ENCODE results near the gene TLL1. TPM values are rescaled to one million over a fixed set of nuclear protein-coding genes. Genes with fewer than 3 reads are reported as not detected.

TLL1 gene
- total and polyA plus RNA-seq, 4 donors: 0.04 to 0.25 (median 0.05) TPM; not detected in 1

DNA sequence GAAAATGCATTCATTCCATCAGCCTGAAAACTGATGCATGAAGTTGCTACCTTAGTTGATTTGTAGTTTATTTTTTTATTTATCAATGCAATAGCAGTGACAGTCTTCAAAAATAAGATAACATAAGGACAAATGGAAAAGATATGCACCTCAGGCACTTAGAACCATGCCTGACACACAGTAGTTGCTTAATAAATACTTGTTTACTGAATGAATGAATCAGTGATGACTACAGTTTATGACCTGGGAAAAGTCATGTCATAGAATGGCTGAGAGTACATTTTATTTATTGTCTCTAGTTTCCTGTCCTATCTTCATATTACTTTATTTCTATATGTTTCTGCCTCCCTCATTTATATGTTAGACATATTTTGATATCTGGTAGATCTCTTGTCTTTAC is 171.8 kb downstream of the TLL1 start (continued):
- TF ChIP-seq, protein P1, sequence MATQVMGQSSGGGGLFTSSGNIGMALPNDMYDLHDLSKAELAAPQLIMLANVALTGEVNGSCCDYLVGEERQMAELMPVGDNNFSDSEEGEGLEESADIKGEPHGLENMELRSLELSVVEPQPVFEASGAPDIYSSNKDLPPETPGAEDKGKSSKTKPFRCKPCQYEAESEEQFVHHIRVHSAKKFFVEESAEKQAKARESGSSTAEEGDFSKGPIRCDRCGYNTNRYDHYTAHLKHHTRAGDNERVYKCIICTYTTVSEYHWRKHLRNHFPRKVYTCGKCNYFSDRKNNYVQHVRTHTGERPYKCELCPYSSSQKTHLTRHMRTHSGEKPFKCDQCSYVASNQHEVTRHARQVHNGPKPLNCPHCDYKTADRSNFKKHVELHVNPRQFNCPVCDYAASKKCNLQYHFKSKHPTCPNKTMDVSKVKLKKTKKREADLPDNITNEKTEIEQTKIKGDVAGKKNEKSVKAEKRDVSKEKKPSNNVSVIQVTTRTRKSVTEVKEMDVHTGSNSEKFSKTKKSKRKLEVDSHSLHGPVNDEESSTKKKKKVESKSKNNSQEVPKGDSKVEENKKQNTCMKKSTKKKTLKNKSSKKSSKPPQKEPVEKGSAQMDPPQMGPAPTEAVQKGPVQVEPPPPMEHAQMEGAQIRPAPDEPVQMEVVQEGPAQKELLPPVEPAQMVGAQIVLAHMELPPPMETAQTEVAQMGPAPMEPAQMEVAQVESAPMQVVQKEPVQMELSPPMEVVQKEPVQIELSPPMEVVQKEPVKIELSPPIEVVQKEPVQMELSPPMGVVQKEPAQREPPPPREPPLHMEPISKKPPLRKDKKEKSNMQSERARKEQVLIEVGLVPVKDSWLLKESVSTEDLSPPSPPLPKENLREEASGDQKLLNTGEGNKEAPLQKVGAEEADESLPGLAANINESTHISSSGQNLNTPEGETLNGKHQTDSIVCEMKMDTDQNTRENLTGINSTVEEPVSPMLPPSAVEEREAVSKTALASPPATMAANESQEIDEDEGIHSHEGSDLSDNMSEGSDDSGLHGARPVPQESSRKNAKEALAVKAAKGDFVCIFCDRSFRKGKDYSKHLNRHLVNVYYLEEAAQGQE (IDR thresholded peaks at IDR 0.05): no peak
- TF ChIP-seq NR2F2 (IDR thresholded peaks at IDR 0.05) (no peak), EGR1 (IDR thresholded peaks at IDR 0.05; ENCODE audit: low read depth in 2 of 2) (no peak), FOXA1 (IDR thresholded peaks at IDR 0.05) (no peak), YY1 (IDR thresholded peaks at IDR 0.05) (no peak)

DNA sequence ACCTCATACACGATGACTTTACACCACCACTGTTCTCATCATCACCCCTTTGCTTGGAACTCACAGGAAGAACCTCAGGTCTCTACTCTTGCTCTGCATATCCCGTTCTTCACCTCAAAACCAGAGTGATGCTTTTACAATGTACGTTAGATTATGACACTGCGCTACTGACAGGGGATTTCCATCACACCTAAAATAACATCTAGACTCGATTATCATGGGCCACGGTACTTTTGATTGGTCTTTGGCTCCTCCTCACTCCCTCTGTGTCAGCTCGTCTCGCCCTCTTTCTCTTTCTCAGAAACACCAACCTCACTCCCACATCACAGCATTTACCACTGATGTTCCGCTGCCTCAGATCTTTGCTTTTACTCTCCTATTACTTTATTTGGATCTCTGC is 172.4 kb downstream of the TLL1 start:
- Histone ChIP-seq H3K9me3 (ENCODE audit: control insufficient read depth in 4 of 4, low read length in 3 of 4) (no peaks in the 10 kb centered on the region), H3K27ac (ENCODE audit: low read depth in 1 of 2, low read length in 2 of 2) (no peak overlapping the region), H3K36me3 (ENCODE audit: control insufficient read depth in 4 of 4, insufficient read depth in 3 of 4, low read depth in 1 of 4, low read length in 3 of 4) (no peaks in the 10 kb centered on the region), H3K27me3 (ENCODE audit: control insufficient read depth in 4 of 4, insufficient read depth in 4 of 4, low read length in 3 of 4) (peaks cover 0 to 2% (median 0%) of the 10 kb centered on the region in 4 donors), H3K9ac (ENCODE audit: low read depth in 1 of 2, low read length in 2 of 2) (no peak overlapping the region), H3K4me1 (ENCODE audit: control insufficient read depth in 4 of 4, insufficient read depth in 4 of 4, low read length in 3 of 4) (no peaks in the 10 kb centered on the region), H3K4me3 (ENCODE audit: low read depth in 1 of 3, low read length in 3 of 3) (no peak overlapping the region)
- DNase-seq (ENCODE audit: low spot score): no peak
- TF ChIP-seq, protein P2, sequence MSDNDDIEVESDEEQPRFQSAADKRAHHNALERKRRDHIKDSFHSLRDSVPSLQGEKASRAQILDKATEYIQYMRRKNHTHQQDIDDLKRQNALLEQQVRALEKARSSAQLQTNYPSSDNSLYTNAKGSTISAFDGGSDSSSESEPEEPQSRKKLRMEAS (IDR thresholded peaks at IDR 0.05): no peak
- TF ChIP-seq, protein P3, sequence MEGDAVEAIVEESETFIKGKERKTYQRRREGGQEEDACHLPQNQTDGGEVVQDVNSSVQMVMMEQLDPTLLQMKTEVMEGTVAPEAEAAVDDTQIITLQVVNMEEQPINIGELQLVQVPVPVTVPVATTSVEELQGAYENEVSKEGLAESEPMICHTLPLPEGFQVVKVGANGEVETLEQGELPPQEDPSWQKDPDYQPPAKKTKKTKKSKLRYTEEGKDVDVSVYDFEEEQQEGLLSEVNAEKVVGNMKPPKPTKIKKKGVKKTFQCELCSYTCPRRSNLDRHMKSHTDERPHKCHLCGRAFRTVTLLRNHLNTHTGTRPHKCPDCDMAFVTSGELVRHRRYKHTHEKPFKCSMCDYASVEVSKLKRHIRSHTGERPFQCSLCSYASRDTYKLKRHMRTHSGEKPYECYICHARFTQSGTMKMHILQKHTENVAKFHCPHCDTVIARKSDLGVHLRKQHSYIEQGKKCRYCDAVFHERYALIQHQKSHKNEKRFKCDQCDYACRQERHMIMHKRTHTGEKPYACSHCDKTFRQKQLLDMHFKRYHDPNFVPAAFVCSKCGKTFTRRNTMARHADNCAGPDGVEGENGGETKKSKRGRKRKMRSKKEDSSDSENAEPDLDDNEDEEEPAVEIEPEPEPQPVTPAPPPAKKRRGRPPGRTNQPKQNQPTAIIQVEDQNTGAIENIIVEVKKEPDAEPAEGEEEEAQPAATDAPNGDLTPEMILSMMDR (IDR thresholded peaks at IDR 0.05; ENCODE audit: low read depth, low read length, missing input control): no peak
- TF ChIP-seq, protein P1 (IDR thresholded peaks at IDR 0.05): no peak
- TF ChIP-seq NR2F2 (IDR thresholded peaks at IDR 0.05) (no peak), HNF4G (IDR thresholded peaks at IDR 0.05) (no peak), FOXA1 (IDR thresholded peaks at IDR 0.05) (no peak), TAF1 (conservative IDR thresholded peaks at IDR 0.05) (no peak)
- WGBS: 72% methylated on average over 9 of the region's 9 CpGs

DNA sequence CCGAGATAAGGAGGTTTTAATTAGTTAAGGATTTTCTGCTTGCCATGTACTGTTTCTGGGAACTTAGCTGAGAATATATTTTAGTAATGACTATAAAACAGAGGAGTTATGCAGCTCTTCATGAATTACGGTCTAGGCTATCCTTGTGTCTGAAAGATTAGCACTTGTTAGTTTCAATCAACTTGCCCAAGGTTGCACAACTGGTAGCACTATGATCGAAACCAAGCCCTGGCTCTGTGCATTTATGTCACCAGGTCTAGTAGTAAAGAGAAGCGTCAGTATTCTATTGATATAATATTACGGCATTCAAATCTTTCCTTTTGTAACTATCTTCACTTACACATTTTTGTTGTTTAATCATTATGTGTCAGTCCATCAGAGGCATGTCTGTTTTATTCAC is 176.0 kb downstream of the TLL1 start:
- no peaks in the 10 kb centered on the region for H3K4me1 ChIP-seq (ENCODE audit: control insufficient read depth in 4 of 4, insufficient read depth in 4 of 4, low read length in 3 of 4)
- peaks cover 0 to 2% (median 0%) of the 10 kb centered on the region in 4 donors for H3K27me3 ChIP-seq (ENCODE audit: control insufficient read depth in 4 of 4, insufficient read depth in 4 of 4, low read length in 3 of 4)
- no peak overlapping the region for H3K27ac ChIP-seq (ENCODE audit: low read depth in 1 of 2, low read length in 2 of 2)
- H3K9ac ChIP-seq (ENCODE audit: low read depth in 1 of 2, low read length in 2 of 2): no peak overlapping the region
- WGBS: 81% methylated on average over 5 of the region's 5 CpGs
- H3K36me3 ChIP-seq (ENCODE audit: control insufficient read depth in 4 of 4, insufficient read depth in 3 of 4, low read depth in 1 of 4, low read length in 3 of 4): no peaks in the 10 kb centered on the region
- H3K4me3 ChIP-seq (ENCODE audit: low read depth in 1 of 3, low read length in 3 of 3): no peak overlapping the region
- no peak for DNase-seq (ENCODE audit: low spot score)
- H3K9me3 ChIP-seq (ENCODE audit: control insufficient read depth in 4 of 4, low read length in 3 of 4): no peaks in the 10 kb centered on the region
- TF ChIP-seq, protein P3 (IDR thresholded peaks at IDR 0.05; ENCODE audit: low read depth, low read length, missing input control): no peak
- TF ChIP-seq, protein P4, sequence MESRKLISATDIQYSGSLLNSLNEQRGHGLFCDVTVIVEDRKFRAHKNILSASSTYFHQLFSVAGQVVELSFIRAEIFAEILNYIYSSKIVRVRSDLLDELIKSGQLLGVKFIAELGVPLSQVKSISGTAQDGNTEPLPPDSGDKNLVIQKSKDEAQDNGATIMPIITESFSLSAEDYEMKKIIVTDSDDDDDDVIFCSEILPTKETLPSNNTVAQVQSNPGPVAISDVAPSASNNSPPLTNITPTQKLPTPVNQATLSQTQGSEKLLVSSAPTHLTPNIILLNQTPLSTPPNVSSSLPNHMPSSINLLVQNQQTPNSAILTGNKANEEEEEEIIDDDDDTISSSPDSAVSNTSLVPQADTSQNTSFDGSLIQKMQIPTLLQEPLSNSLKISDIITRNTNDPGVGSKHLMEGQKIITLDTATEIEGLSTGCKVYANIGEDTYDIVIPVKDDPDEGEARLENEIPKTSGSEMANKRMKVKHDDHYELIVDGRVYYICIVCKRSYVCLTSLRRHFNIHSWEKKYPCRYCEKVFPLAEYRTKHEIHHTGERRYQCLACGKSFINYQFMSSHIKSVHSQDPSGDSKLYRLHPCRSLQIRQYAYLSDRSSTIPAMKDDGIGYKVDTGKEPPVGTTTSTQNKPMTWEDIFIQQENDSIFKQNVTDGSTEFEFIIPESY (IDR thresholded peaks at IDR 0.05): no peak
- TF ChIP-seq FOXA2 (IDR thresholded peaks at IDR 0.05) (no peak), SP1 (IDR thresholded peaks at IDR 0.05) (no peak), EGR1 (IDR thresholded peaks at IDR 0.05; ENCODE audit: low read depth in 2 of 2) (no peak)
- TF ChIP-seq, protein P2 (IDR thresholded peaks at IDR 0.05): no peak
